ENCODE data around the gene FCF1.

GRCh38 chr14:74756326-74756725 lies 43.4 kb downstream of the FCF1 start:
- TF ChIP-seq CTCF (IDR thresholded peaks at IDR 0.05) (no peak), POLR2A (IDR thresholded peaks at IDR 0.05) (no peak)
